SK-N-SH (cell line): Measurements from ENCODE around the gene TUBA4A. TPM values are rescaled to one million over a fixed set of nuclear protein-coding genes. Genes with fewer than 3 reads are reported as not detected.

Source experiments
- CTCF ChIA-PET: fragments of 300-600, 350-600 bp; formaldehyde crosslinking; extraction: SDS; loops from one replicate; lab custom pipeline; 2021; lab: Yijun Ruan, JAX
- POLR2A ChIA-PET: fragments of 350-600 bp; sonication (Branson Sonifier 250); formaldehyde crosslinking; extraction: SDS; loops from one replicate; lab custom pipeline; 2020; ENCODE audit warnings: antibody characterized with exemption, inconsistent platforms; lab: Yijun Ruan, JAX
- DNase-seq: peaks from one replicate; pipeline ENCODE4 v3.0.0; 2012
- H2AFZ ChIP-seq: fragments of 200-600 bp; sonication (generic); 2 replicates; pipeline ENCODE4 v1.8.1; 2016; ENCODE audit warnings: antibody characterized with exemption, mild to moderate bottlenecking, low read depth
- H3F3A ChIP-seq: fragments of 200-600 bp; sonication (generic); replicated peaks from 2 replicates; pipeline ENCODE3; 2016; ENCODE audit warnings: antibody characterized with exemption, mild to moderate bottlenecking; ENCODE audit not compliant: insufficient read depth
- H3K27ac ChIP-seq, 2 experiments: fragments of 200-500 bp in 1 of 2; fragments of 200-600 bp in 1 of 2; sonication (Bioruptor generic) in 1 of 2; sonication (generic), shearing (Covaris generic) in 1 of 2; 2 replicates each; pipeline versions ENCODE4 v1.5.1 to v1.6.1; 2014 to 2016; ENCODE audit warnings: low read depth in 2 of 2, inconsistent platforms in 1 of 2, low read length in 1 of 2, mild to moderate bottlenecking in 1 of 2, mixed read lengths in 1 of 2
- H3K27me3 ChIP-seq: fragments of 200-600 bp; sonication (generic), shearing (Covaris generic); 2 replicates; pipeline ENCODE4 v1.6.1; 2016; ENCODE audit warnings: mixed run types; ENCODE audit not compliant: insufficient read depth
- H3K36me3 ChIP-seq, 2 experiments: fragments of 200-500 bp in 1 of 2; fragments of 200-600 bp in 1 of 2; sonication (Bioruptor generic) in 1 of 2; sonication (generic) in 1 of 2; replicated peaks in 1 of 2; 2 replicates each; pipeline versions ENCODE3 to v1.5.1; 2014 to 2016; ENCODE audit warnings: low read length in 1 of 2, mild to moderate bottlenecking in 1 of 2; ENCODE audit not compliant: insufficient read depth in 2 of 2, control insufficient read depth in 1 of 2
- H3K4me1 ChIP-seq, 2 experiments: fragments of 200-500 bp in 1 of 2; fragments of 200-600 bp in 1 of 2; sonication (Bioruptor generic) in 1 of 2; sonication (generic), shearing (Covaris generic) in 1 of 2; 2 replicates each; pipeline versions ENCODE4 v1.5.1 to v1.6.1; 2014 to 2016; ENCODE audit warnings: low read depth in 1 of 2, low read length in 1 of 2, mixed run types in 1 of 2; ENCODE audit not compliant: insufficient read depth in 2 of 2, control insufficient read depth in 1 of 2
- H3K4me2 ChIP-seq: fragments of 200-600 bp; sonication (generic), shearing (Covaris generic); 2 replicates; pipeline ENCODE4 v1.6.1; 2017; ENCODE audit warnings: mixed run types
- H3K4me3 ChIP-seq, 2 experiments: fragments of 200-500 bp in 1 of 2; fragments of 200-600 bp in 1 of 2; sonication (Bioruptor generic) in 1 of 2; sonication (generic), shearing (Covaris generic) in 1 of 2; 2 replicates each; pipeline versions ENCODE4 v1.5.1 to v1.8.1; 2014 to 2016; ENCODE audit warnings: low read depth in 2 of 2, inconsistent platforms in 1 of 2, low read length in 1 of 2, mild to moderate bottlenecking in 1 of 2, mixed read lengths in 1 of 2, moderate library complexity in 1 of 2
- H3K79me2 ChIP-seq: fragments of 200-600 bp; sonication (generic); 2 replicates; pipeline ENCODE4 v1.8.1; 2017; ENCODE audit warnings: mild to moderate bottlenecking; ENCODE audit not compliant: insufficient read depth
- H3K9ac ChIP-seq: fragments of 200-600 bp; sonication (generic); 2 replicates; pipeline ENCODE4 v1.6.1; 2017; ENCODE audit warnings: mixed run types
- H3K9me2 ChIP-seq: fragments of 200-600 bp; sonication (generic); 2 replicates; pipeline ENCODE4 v1.6.1; 2017; ENCODE audit warnings: mixed run types
- H3K9me3 ChIP-seq: fragments of 200-600 bp; sonication (generic); 2 replicates; pipeline ENCODE4 v1.6.1; 2017; ENCODE audit warnings: mixed run types, mild to moderate bottlenecking, moderate library complexity
- H4K20me1 ChIP-seq: fragments of 200-600 bp; sonication (generic); 2 replicates; pipeline ENCODE4 v1.6.1; 2017; ENCODE audit warnings: mild to moderate bottlenecking, mixed run types; ENCODE audit not compliant: insufficient read depth
- CHD2 ChIP-seq: fragments of 150-350 bp; IDR thresholded peaks from 2 replicates; pipeline ENCODE4 v1.6.1; 2018; ENCODE audit warnings: low read length; ENCODE audit not compliant: partially characterized antibody
- CTCF ChIP-seq: fragments of 200-600 bp; sonication (generic); IDR thresholded peaks from 2 replicates; pipeline ENCODE4 v1.6.1; 2017; ENCODE audit warnings: antibody characterized with exemption, mild to moderate bottlenecking, moderate library complexity
- ELF1 ChIP-seq: IDR thresholded peaks from 2 replicates; pipeline ENCODE4 v1.4.0; 2012
- FOSL2 ChIP-seq: IDR thresholded peaks from 2 replicates; pipeline ENCODE4 v1.4.0; 2012; ENCODE audit warnings: low read depth, mild to moderate bottlenecking, moderate library complexity, borderline replicate concordance
- FOXJ3 ChIP-seq: sonication (generic); formaldehyde crosslinking; IDR thresholded peaks from 2 replicates; pipeline ENCODE4 v1.5.1; 2020; ENCODE audit warnings: mild to moderate bottlenecking, missing genetic modification reagents
- FOXM1 ChIP-seq: IDR thresholded peaks from 2 replicates; pipeline ENCODE4 v1.4.0; 2012; ENCODE audit warnings: low read depth, mild to moderate bottlenecking
- GABPA ChIP-seq: IDR thresholded peaks from 2 replicates; pipeline ENCODE4 v1.4.0; 2012; ENCODE audit warnings: low read depth, mild to moderate bottlenecking
- MXI1 ChIP-seq: IDR thresholded peaks from 2 replicates; pipeline ENCODE4 v1.6.1; 2012; ENCODE audit warnings: mild to moderate bottlenecking, low read depth, low read length, improper control_type of control experiment
- TAF1 ChIP-seq: IDR thresholded peaks from 2 replicates; pipeline ENCODE4 v1.6.1; 2012; ENCODE audit warnings: low read depth, mild to moderate bottlenecking, low read length, moderate library complexity, borderline replicate concordance
- WGBS: methylation state at CpG from one replicate; pipeline ENCODE4 v1.1.6; 2017; ENCODE audit warnings: low lambda C conversion rate; 5-methylcytosine and 5-hydroxymethylcytosine counted together
- polyA plus RNA-seq, 3 experiments: library from polyadenylated mRNA; depleted of rRNA; stranded (reverse); fragments of >200 nt; gene quantifications; 2 replicates each; pipeline ENCODE4 v1.2.3, GENCODE V29; 2012

TUBA4A gene
- polyA plus RNA-seq, 1 of the 3 experiments (the other 2 are of a cell fraction), result 6.2 TPM

GRCh38 chr2:219302412-219302968 is 48.8 kb upstream of the TUBA4A start:
- Histone ChIP-seq H3K9ac (no peak overlapping the region), H3K9me3 (no peaks in the 10 kb centered on the region), H3K4me3 (no peak overlapping the region), H3K4me1 (peaks cover 0 to 6% of the 10 kb centered on the region in 2 experiments; a peak in 1 of 4 replicates), H3F3A (no peaks in the 10 kb centered on the region), H3K27ac (no peak overlapping the region), H3K4me2 (no peak overlapping the region), H2AFZ (no peak overlapping the region), H3K36me3 (no peaks in the 10 kb centered on the region), H3K79me2 (no peaks in the 10 kb centered on the region), H4K20me1 (no peaks in the 10 kb centered on the region), H3K27me3 (no peaks in the 10 kb centered on the region), H3K9me2 (no peaks in the 10 kb centered on the region)
- 69% methylated on average over 6 of the region's 11 CpGs for WGBS
- CTCF ChIA-PET, result interaction anchor here (1.0 to 6.7 kb wide), 4 partner anchors 8 to 143 kb away, joined by 3 to 72 read pairs (median 26); partner anchors contain the start of gene DNAJB2
- DNase-seq, result no peak
- TF ChIP-seq FOXJ3 (CRISPR knock-in tag) (no peak), ELF1 (no peak), CTCF (no peak), FOXM1 (no peak), TAF1 (no peak), GABPA (no peak), FOSL2 (no peak), CHD2 (no peak)
- POLR2A ChIA-PET, result no interaction called here

GRCh38 chr2:219300022-219300421 is 46.3 kb upstream of the TUBA4A start:
- no peak for TF ChIP-seq MXI1
- 25% methylated on average over 3 of the region's 5 CpGs for WGBS

More at GRCh38 chr2:219300022-219300421, 46.3 kb upstream of the TUBA4A start:
- Histone ChIP-seq H3K4me1 (peaks cover 0 to 6% of the 10 kb centered on the region in 2 experiments; a peak in 1 of 4 replicates), H3F3A (no peaks in the 10 kb centered on the region), H3K4me3 (no peak overlapping the region), H2AFZ (no peak overlapping the region), H3K4me2 (no peak overlapping the region), H3K9ac (no peak overlapping the region), H3K27me3 (no peaks in the 10 kb centered on the region), H3K9me3 (no peaks in the 10 kb centered on the region), H4K20me1 (no peaks in the 10 kb centered on the region), H3K9me2 (no peaks in the 10 kb centered on the region), H3K36me3 (no peaks in the 10 kb centered on the region), H3K27ac (no peak overlapping the region), H3K79me2 (no peaks in the 10 kb centered on the region)
- POLR2A ChIA-PET, result interaction anchor here (1.4 to 1.9 kb wide), 2 partner anchors 8 to 123 kb away, joined by 3 to 4 read pairs; partner anchors contain the start of gene CNPPD1
- DNase-seq, result no peak
- CTCF ChIA-PET, result interaction anchor here (0.7 to 6.7 kb wide), 28 partner anchors 8 to 230 kb away, joined by 3 to 72 read pairs (median 6); partner anchors contain the start of genes ANKZF1, ATG9A, CNPPD1 and DNAJB2
